Thoracic aorta (tissue), 2 donors: ENCODE results near the gene DLGAP4. TPM values are rescaled to one million over a fixed set of nuclear protein-coding genes. Genes with fewer than 3 reads are reported as not detected.

Experiments
- ATAC-seq: fragments of 150-250 bp; one replicate; pipeline ENCODE4 v1.8.0; 2017; ENCODE audit warnings: low read depth; ENCODE audit not compliant: insufficient number of reproducible peaks, low FRiP score
- DNase-seq: peaks from one replicate; pipeline ENCODE4 v3.0.0-alpha.2; 2020; ENCODE audit warnings: low spot score
- H3K27ac ChIP-seq, 2 donors: fragments of 200-600 bp; sonication (generic); 1 replicate in 1 of 2; 2 replicates in 1 of 2; pipeline ENCODE4 v1.5.1; 2016; ENCODE audit warnings: mild to moderate bottlenecking in 2 of 2, moderate library complexity in 2 of 2
- H3K27me3 ChIP-seq: fragments of 200-600 bp; sonication (generic); replicated peaks from 2 replicates; pipeline ENCODE4 v1.6.0; 2016; ENCODE audit warnings: mild to moderate bottlenecking; ENCODE audit not compliant: insufficient read depth
- H3K36me3 ChIP-seq: fragments of 200-600 bp; sonication (generic); one replicate; pipeline ENCODE4 v1.5.1; 2016
- H3K4me1 ChIP-seq, 2 donors: fragments of 200-600 bp; sonication (generic); 1 replicate in 1 of 2; 2 replicates in 1 of 2; pipeline versions ENCODE4 v1.5.1 to v1.6.0; 2016; ENCODE audit warnings: low read depth in 2 of 2, mild to moderate bottlenecking in 1 of 2; ENCODE audit not compliant: control insufficient read depth in 1 of 2
- H3K4me3 ChIP-seq: fragments of 200-600 bp; sonication (generic); 2 replicates; pipeline ENCODE4 v1.5.1; 2016; ENCODE audit warnings: mild to moderate bottlenecking
- H3K9me3 ChIP-seq: fragments of 200-600 bp; sonication (generic); 2 replicates; pipeline ENCODE4 v1.5.1; 2016
- total RNA-seq, 2 donors: library from RNA; depleted of rRNA; stranded (reverse); fragments of >200 nt; gene quantifications; one replicate each; pipeline versions ENCODE4 v1.1.0 to v1.2.3, GENCODE V29; 2016
- TF ChIP-seq, protein P1 (sequence below): fragments of 200-600 bp; sonication (generic); IDR thresholded peaks from one replicate; pipeline ENCODE4 v1.5.1; 2019; ENCODE audit warnings: antibody characterized with exemption

The DLGAP4 gene
- total RNA-seq, 2 donors from 2014 or later = 66.2 to 105 TPM

DNA sequence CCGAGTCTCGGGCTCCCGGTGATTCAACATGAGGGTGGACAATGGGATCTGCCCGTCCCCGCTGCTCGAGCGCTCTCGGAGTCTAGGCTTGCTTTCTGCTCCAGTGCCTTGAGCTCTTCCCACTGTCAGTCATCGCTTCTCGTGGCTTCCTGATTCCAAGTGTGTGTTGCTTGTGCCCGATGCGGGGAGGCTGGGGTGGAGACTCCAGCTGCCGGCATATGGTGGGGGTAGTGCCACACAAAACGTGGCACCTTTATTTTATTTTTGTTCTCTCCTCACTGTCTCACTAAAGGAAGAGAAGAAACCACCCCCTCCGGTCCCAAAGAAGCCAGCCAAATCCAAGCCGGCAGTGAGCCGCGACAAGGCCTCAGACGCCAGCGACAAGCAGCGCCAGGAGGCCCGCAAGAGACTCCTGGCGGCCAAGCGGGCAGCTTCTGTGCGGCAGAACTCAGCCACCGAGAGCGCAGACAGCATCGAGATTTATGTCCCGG is 220.4 kb downstream of the DLGAP4 start:
- DNase-seq (no peak), ATAC-seq (no peak)
- Histone ChIP-seq H3K4me3 (no peak overlapping the region), H3K27ac (peak overlapping the region; percentile 58 to 70), H3K27me3 (no peaks in the 10 kb centered on the region), H3K9me3 (no peaks in the 10 kb centered on the region), H3K4me1 (peaks cover 8 to 57% of the 10 kb centered on the region in 2 donors), H3K36me3 (peaks cover 43% of the 10 kb centered on the region)
- TF ChIP-seq, protein P1, sequence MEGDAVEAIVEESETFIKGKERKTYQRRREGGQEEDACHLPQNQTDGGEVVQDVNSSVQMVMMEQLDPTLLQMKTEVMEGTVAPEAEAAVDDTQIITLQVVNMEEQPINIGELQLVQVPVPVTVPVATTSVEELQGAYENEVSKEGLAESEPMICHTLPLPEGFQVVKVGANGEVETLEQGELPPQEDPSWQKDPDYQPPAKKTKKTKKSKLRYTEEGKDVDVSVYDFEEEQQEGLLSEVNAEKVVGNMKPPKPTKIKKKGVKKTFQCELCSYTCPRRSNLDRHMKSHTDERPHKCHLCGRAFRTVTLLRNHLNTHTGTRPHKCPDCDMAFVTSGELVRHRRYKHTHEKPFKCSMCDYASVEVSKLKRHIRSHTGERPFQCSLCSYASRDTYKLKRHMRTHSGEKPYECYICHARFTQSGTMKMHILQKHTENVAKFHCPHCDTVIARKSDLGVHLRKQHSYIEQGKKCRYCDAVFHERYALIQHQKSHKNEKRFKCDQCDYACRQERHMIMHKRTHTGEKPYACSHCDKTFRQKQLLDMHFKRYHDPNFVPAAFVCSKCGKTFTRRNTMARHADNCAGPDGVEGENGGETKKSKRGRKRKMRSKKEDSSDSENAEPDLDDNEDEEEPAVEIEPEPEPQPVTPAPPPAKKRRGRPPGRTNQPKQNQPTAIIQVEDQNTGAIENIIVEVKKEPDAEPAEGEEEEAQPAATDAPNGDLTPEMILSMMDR = peak; percentile 34

DNA sequence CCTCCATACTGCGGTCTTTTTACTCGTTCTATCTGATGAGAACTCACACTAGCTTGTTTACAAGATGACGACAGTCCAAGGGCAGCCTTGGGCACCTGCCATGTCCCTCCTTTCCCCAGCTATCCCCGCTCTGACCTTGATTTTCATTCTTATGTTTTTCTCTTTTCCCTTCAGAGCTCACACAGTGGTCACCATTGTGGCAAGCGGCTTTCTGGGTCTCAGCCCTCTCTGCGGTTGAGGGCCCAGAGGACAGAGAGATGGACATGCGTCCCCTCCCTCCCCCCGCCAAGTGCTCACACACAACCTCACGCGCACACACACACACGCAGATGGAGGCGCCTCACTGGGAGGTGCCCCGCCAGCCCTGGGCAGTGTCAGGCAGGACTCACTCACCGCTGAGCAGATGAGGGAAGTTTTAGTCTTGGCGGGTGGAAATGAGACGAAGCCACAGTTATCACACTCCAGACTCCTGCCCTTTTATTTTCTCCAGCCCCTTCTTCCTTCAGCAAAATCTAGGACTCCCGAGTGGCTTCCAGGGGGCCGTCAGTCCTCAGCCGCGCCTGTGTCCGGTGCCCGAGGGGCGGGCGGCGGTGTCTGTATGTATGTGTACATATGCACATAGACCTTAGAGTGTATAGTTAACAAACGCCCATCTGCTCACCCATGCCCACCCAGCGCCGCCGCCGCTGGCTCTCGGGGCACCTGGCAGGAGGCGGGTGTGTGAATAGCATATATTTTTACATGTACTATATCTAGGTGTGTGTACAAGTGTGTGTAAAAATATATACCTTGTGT is 221.4 kb downstream of the DLGAP4 start:
- Histone ChIP-seq H3K4me1 (peaks cover 8 to 48% of the 10 kb centered on the region in 2 donors), H3K4me3 (no peak overlapping the region)
- TF ChIP-seq, protein P1 = no peak

DNA sequence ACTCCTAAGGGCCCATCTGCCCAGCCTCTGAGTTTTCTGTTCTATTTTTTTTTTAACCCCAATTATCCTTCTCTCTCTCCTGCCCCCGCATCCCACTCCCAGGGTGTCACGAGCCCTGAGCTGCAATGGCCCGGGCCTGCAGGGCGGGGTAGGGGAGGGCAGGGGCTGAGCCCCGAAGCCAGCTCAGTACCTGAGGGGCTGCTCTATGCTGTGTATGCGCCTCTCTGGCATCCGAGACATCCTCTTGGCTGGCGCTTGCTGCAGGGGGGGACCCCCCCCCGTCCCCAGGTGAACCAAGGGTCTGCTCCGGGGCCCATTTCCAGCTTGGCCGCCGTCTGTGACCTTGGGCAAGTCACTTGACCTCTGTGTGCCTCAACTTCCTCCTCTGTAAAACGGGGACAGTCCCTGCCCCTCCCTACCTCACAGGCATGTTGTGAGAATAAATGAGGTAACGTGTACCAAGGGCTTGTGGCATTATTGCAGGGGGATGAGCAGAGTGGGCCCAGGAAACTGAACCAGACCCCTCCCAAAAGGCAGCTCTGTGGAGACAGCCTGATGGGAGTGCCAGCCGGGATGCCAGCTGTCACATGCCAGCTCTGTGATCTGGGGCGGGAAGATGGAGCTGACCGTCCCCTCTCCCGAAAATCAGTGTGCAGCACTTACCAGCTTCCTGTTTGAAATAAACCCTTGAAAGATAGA is 222.2 kb downstream of the DLGAP4 start:
- Histone ChIP-seq H3K27ac (peak overlapping the region; percentile 58 to 70), H3K36me3 (peaks cover 44% of the 10 kb centered on the region), H3K9me3 (no peaks in the 10 kb centered on the region), H3K4me1 (peaks cover 3 to 41% of the 10 kb centered on the region in 2 donors), H3K27me3 (no peaks in the 10 kb centered on the region), H3K4me3 (no peak overlapping the region)
- ATAC-seq (no peak), DNase-seq (no peak)
- TF ChIP-seq, protein P1 = no peak

More for the DNA sequence above, 221.4 kb downstream of the DLGAP4 start:
- DNase-seq (no peak), ATAC-seq (no peak)
- Histone ChIP-seq H3K27me3 (no peaks in the 10 kb centered on the region), H3K9me3 (no peaks in the 10 kb centered on the region), H3K27ac (peak overlapping the region; percentile 58 to 70), H3K36me3 (peaks cover 44% of the 10 kb centered on the region)

DNA sequence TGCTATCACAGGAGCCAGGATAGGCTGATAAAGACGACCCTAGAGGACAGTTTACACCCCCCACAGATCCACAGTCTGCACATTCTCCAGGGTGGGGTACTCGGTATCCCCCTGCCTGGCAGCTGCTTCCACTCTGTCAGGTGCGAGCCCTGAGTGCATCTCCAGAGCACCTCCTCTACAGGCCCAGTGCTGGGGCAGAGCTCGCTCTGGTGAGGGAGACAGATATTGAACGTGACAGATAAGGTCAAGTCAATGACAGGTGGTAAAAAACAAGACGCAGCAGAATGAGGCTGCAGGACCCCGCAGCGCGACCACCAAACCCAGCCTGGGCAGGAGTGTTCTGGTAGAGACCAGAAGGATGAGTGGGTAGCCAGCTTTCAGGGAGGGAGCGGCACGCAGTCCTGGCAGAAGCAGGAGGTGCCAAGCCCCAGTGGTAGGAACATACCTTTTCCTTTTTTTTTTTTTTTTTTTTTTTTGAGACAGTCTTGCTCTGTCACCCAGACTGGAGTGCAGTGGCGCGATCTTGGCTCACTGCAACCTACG is 222.8 kb downstream of the DLGAP4 start:
- DNase-seq (no peak), ATAC-seq (no peak)
- Histone ChIP-seq H3K4me1 (peaks cover 0 to 34% of the 10 kb centered on the region in 2 donors), H3K4me3 (no peak overlapping the region), H3K27ac (peak overlapping the region; percentile 58 to 70), H3K36me3 (peaks cover 44% of the 10 kb centered on the region), H3K9me3 (no peaks in the 10 kb centered on the region), H3K27me3 (no peaks in the 10 kb centered on the region)
- TF ChIP-seq, protein P1 = no peak

DNA sequence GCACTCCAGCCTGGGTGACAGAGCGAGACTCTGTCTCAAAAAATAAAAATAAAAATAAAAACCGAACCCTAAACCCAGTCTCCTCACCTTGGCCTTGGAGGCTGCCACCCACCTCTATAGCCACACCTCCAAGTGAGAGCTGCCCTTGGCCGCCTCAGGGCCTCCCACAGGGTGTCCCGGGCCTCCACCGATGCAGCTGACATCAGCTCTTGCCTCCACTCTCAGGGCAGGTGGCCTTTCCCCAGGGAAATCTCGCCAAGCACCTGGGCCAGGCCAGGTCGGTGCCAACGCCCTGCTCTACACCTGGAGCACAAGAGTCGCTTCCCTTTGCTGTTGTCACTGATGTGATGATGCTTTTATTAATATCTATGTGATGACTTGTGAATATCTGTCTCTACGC is 226.2 kb downstream of the DLGAP4 start:
- TF ChIP-seq, protein P1 = no peak
- H3K4me3 ChIP-seq = no peak overlapping the region
- no peak for DNase-seq
- H3K9me3 ChIP-seq = no peaks in the 10 kb centered on the region
- peaks cover 7 to 19% of the 10 kb centered on the region in 2 donors for H3K4me1 ChIP-seq
- no peak overlapping the region for H3K27ac ChIP-seq
- H3K36me3 ChIP-seq = peaks cover 18% of the 10 kb centered on the region
- no peak for ATAC-seq
- no peaks in the 10 kb centered on the region for H3K27me3 ChIP-seq
